CD4-positive, alpha-beta T cell treated with Interleukin-4 for 4 hours (primary cell): Measurements from ENCODE around the gene NUP210L.

ENCODE experiments used
- DNase-seq: peaks from one replicate; pipeline ENCODE4 v3.0.0-alpha.2; 2020

NUP210L gene

DNA sequence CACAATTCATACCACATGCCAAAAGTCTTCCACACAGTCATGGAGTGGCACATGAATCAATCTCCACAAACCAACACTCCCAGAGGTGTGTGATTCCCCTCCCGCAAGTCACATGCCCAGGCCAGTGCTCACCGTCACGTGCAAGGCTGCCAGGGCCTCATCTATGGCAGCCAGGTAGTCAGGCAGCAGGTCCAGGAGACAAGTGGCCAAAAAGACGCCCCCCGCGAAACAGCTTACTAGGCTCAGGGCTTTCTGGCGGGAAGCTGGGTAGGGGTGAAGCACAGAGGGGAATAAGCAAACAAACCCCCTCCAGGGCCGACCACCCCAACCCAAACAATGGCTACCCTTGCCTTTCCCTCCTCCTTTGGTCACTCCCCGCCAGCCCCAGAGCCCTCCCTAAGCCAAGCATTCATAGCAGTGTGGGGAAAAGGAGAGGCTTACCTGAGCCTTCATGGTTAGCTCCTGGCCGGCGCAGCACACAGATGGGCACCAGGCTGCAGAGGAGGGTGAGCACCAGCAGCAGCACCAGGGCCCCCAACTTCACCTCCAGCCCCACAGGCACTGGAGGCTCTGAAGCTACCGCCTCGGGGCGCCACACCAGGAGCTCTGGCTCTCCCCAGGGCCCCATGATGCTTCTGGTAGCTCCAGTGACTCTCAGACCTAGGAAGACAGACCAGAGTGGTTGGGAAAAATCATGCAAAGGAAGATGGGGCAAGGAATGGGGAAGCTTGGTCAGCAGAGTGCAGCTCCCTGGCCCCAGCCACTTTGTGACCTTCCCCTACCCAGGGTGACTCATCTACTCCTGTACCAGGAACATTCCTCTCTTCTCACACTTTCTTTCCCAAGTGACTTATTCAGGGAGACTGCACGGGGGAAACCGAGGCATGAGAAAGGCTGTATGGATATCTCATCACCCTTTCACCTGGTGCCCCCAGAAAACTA, 192.5 kb downstream of the NUP210L start:
- no peak for DNase-seq

DNA sequence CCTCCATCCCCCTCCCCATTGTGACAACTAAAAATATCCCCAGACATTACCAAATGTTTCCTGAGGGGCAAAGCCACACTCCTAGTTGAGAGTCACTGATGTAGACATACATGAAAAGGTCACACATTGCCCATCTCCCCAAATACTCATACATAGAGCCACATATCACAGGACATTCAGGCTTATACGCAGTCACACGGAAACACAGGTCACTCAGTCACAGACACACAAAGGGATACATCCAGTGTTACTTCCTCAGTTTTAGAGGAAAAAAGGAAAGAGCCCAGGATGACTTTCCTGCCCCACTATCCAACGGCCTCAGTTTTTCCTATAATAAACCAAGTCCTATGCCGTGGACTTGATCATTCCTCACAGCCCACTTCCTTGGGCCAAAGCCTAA, 193.5 kb downstream of the NUP210L start:
- DNase-seq = no peak

DNA sequence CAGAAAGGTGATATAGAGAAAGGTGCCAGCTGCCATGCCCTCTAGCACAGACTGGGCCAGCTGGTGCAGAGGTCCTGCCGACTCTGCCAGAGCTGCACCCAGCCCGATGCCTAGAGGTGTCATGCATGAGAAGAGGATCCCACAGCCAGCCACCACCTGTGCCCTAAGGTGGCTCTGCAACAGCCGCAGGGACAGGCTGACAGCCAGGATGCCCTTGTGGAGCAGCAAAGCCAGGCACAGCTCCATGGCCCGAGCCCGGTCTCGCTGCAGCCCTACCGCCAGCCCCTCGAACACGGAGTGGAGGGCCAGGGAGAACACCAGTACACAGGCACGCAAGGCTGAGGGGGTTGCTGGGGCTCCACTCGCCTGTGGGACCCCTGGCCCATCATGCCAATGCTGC, 194.7 kb downstream of the NUP210L start:
- DNase-seq = no peak

DNA sequence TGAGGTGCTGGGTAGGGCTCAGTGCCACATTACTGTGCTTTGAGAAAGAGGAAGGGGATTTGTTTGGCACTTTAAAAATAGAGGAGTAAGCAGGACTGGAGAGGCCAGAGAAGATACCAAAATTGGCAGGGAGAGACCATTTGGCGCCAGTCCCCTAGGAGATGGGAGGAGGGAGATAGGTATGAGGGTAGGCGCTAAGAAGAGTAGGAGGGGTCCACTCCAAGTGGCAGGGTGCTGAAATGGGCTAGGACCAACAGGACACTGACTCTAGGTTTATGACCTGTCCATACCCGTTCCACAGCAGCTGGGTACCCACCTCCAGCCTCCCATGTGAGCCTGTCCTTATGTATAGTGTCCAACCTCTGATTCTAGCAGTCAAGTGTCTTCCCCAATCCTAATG, 195.4 kb downstream of the NUP210L start:
- no peak for DNase-seq

DNA sequence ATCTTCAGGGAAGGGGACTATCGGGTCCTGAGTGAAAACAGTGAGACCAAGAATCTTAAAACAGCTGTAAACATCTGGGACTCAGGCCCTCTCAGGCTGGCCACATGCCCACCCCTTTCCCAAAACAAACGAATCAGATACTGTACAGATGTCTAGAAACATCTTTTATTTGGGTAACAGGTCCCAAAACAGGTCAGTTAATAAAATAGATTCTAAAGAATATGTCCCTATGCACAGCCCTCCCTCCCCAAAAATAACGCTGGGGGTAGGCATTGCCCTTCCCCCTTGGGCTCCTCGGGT, 196.0 kb downstream of the NUP210L start:
- DNase-seq = no peak

DNA sequence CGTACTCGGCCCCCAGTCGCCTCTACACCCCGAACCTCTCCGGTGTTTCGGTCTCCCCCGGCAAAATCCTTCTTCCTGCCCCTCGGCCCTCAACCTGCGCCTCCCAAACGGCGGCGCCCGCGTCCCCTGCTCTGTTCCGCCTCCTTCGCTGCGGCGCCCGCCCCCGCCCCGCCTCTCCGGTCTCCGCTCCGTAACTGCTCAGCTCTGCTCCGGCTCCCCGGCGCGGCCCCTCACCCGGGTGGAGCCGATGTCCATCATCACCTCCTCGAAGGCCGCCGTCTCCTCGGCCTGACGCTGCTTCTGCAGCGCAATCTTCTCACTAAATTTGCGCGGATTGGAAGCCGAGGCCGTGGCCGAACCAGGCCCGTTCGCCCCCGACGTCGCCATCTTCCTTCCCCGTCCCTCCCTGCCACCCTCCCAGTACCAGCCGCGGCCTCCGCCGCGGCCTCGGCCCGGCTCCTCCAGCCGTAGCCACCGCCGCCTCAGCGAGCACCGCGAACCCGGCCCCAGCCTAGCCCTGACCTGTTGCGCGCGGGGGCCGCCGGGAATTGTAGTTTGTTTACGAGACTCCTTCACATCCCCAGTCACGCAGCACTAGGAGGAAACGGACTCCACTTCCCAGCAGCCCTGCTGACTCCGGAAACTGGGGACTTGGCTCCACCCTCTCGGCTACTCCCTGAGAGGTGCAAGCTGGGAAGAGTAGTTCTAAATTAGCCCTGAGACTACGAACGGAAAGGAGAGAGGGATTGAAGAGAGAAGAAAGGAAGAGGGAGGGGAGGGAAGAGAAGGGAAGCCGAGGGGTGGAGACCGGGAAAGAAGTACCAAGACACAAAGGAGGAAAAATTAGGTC, 196.5 kb downstream of the NUP210L start, which contains the start of gene CRTC2:
Gene CRTC2 (minus strand): TSS at position 502 of the 850 bp plus-strand sequence. CDS start 115 bp downstream, at position 387.
- peak; percentile 97 for DNase-seq

DNA sequence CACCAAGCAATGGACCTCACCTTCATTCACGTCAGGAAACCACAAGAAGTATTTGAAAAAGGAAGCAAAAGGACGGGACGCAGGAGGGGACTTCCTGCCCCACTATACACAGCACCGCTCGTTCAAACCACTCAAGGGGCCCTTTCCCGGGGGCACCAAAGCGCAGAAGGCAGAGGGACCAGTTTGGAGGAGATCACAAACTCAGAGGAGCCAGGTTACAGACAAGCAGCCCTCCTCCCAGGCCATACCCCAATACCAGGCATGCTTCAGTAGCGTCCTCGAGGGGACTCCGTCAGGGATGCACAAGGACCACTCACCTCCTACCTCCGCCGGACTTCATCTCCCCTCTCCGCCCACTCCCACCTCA, 197.1 kb downstream of the NUP210L start:
- peak; percentile 42 for DNase-seq

DNA sequence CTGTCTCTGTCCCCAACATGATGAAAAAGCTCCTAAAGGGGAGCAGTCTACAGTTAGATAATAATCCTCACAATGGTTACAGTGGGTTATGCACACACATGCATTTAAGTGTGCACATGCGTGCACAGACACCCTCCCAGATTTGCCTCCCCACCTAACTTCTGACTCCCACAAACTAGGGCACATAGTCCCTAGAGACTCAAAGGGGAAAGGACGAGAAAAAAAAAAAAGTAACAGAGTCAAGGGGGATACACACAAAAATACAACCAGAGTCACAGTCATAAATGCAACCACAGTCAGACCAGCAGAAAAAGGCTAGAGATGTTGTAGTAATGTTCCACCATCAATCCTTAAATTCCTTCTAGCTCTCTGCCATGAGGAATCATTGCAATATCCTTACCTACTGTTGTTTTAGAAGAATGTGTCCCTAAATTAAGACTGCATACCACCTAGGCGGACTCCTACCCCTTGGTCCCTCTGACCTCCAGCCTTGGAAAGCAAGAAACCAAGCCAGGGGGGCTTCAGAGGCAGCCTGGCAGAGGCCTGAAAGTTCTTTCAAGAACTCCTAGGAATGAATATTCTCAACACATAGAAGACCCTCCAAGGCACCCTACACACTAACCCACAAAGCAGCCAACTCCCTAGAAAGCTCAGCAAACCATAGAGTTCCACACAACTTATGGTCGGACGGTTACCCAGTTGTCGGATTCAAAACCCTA, 197.7 kb downstream of the NUP210L start:
- DNase-seq = no peak

DNA sequence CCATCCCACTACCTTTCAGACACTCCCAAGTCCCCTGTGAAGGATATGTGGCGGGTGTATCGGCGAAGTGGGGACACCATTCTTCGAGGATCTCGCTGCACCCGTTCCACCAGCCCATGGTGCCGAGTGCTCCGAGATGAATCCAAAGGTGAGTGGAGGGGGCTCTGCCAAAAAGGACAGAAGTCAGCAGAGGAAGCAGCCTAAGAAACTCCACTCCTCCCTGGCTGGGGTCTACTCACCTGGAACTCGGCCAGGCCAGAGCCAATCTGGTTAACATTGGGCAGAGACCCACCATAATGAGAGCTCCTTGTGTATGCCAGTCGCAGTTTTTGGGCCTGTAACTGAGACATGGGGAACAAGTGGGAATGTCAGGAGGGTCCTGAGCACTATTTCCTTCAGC, 200.0 kb downstream of the NUP210L start:
- DNase-seq = no peak

DNA sequence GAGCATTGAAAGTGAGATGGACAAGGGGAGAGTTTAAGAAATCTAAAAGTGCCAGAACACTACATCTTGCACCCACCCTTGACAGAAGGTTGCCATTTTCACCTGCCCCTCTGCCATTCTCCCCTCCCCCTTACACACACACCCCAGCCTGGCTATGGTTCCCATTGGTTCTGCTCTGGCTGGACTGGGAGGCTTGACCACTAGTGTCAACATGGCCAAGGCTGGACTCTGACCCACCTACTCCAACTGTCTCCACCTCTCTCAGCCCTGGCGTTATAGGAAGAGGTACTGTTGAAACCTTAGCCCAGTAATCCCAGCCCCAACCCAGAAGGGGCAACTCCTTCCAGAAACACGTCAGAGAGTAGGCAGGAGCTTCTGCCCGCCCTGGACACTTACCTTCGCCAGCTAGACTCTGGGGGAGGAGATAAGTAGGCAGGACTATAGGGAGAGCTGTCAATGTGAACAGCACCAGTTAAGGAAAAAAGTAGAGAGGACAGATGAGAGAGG, 201.0 kb downstream of the NUP210L start:
- DNase-seq = no peak

DNA sequence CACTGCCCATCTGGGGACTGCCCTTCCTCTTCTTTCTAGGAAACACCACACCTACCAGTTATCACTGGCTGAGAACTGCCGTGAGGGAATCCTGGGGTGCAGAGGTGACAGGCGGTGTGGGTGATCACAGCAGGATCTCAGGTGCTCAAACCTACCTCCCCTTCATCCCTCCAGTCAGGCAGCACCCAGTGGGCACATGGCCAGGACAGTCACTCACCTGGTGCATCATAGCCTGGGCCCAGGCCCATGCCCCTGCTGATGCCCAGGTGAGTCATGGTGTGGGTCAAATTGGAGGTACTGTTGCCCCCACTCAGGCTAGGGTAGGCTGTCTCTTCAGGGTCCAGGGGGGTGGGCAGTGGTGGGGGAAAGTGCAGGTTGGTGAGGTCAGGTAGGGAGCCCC, 203.1 kb downstream of the NUP210L start:
- no peak for DNase-seq

DNA sequence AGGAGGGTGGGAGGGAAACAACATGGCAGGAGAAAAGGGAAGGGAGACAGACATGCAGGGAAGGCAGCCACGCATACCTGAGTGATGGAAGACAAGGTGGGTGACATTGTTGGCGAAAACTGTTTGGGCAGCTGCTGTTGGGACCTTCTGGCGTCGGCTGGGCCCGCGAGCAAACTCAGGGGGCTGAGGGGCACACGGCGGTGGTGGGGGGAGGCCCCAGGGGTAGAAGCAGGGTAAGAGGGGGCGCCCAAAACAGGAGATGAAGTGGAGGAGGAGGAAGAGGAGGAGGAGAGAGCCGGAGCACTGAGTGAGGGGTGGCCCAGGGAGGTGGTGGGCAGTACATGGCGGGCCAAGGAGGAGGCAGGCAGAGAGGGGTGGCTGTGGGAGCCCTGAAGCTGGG, 203.7 kb downstream of the NUP210L start:
- DNase-seq = no peak

DNA sequence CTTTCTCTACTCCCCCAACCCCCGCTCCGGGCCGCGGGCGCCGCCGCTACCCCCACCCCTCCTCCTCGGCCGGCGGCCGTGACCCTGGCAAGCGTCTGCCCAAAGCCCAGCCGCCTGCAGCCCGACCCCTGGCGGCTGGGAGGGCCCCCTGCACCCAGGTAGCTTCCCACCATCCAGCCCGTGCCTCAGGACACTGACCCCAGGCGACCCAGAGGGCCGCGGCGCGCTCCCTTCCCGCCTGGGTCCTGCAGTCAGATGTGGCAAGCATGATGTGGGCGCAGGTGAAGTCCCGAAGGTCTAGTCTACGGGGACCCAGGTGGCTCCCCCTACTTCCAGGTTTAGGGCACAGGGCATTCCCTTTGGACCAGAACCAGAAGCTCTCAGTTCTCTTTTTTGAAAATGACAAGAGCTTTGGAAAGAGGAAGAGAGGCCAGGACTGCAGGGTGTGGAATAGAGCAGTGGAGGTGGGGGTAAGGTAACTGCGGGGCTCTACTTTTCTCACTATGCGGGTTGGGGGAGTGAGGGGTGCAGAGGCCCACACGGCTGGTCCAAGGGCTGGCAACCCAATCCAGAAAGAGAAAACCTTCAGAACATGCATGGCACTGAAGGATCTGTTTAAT, 208.1 kb downstream of the NUP210L start, which contains the start of gene DENND4B:
Gene DENND4B (minus strand): TSS at position 97 of the 620 bp plus-strand sequence. CDS start 2,344 bp downstream, outside the sequence.
- DNase-seq = peak; percentile 71

DNA sequence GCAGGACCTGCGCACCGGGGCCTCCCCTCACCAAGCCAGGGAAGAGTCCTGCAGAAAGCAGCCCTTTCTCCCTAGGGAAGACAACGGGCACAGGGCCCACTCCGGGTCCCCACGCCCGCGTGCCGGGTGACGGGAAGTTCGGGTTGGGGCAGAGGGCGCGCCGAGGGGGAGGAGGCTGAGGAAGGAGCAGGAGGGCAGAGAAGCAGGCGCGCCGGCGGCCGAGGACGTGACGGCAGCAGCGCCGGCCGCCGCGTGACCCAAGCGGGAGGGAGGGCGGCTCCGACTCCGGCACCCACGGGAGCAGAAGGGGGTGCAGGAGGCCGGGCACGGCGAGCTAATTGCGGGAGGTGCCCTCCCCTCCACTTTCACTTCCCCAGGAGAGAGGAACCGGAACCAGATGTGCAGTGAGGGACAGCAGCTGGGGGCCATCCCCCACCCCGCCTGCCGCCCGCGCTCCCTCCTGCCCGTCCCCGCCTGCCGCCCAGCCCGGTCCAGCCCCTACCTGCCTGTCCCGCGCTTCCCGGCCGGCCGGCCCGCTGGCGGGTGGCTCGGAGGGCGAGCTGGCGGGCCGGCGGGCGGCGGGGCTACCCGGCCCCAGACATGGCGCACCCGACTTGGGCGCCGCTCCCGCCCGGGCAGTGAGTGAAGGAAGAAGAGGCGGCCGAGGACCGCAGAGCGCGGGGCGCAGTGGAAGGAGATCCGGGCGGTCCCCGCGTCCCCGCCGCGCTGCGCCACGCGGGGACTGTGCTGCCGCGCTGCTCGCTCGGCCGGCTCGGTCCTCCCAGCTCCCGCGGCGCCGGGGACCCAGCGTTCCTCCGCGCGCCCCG, 208.9 kb downstream of the NUP210L start:
- peak; percentile 78 for DNase-seq

DNA sequence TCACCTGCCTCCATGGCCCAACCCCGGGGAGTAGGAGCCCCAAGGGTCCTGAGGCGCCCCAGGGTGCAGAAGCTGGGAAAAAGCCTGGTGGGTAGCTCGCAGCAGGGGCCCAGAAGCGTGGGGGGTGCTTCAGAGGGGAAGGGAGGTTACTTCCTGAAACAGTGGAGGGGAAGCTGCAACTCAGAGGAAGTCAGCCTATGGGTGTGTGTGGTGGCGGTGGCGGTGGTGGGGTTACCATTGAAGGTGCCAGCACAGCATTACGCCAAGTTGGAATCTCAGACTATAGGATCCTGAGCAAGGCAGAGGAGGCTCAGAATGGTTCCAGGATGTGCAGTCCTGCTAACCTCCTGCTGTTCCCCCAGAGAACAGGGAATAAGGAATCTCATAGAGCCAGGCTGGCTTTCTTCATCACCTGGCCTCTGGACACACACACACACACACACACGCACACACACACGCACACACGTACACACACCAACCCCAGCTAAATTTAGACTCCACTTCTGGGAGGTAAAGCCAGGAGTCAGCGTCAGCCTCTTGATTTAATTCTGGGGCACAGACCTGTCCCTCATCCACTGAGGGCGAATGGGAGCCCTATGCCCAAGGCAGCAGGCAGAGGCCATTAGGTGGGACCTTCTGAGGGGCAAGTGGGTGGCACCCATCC, 209.6 kb downstream of the NUP210L start:
- peak; percentile 85 for DNase-seq

DNA sequence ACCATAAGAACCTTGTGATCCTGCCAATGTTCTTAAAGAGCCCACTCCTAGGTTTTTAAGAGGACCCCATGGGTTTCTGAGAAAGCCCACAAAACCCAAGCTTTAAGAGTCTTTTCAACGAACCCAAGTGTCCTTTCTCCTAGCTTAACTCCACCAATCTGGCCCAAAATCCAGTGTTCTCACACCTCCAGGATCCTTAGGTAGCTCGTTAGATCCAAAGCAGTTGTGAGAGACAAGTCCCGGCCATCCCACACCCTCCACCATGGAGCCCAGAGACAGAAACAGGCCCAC, 210.1 kb downstream of the NUP210L start:
- no peak for DNase-seq

DNA sequence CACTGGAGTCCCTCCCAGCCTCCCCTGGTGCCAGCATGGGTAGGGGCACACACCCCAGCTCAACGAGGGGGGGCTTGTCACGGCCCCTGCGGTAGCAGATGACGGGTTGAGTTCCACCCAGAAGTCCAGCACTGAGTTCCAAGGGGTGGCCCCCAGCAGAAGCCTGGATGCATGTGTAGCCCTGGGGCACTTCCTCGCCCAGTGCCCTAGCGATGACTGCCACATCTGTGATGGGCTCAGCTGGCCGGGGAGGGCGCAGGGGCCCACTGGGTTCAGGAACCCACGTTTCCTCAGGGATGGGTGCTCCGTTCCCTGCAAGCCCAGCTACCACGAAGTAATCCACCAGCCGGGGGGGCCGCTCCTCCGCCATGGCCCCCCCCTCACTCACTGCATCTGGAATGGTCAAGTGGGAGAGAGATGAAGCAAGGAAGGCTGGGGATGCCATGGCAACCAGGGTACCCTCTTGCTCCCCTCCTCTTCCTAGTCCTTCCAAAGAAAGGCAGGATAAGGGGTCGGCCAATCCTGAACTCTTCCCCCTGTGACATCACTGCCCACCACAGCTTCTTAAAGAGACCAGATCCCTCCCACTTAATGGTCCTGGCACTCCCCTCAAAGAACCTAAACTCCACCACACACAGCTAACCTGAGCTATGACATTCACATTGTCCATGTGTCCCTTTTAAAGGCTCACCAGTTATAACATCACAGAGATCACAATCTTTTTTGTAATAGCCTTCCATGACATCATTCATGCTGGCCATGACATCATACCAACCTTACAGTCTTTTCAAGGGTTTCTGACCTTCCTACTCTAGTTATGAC, 210.7 kb downstream of the NUP210L start:
- peak; percentile 27 for DNase-seq

DNA sequence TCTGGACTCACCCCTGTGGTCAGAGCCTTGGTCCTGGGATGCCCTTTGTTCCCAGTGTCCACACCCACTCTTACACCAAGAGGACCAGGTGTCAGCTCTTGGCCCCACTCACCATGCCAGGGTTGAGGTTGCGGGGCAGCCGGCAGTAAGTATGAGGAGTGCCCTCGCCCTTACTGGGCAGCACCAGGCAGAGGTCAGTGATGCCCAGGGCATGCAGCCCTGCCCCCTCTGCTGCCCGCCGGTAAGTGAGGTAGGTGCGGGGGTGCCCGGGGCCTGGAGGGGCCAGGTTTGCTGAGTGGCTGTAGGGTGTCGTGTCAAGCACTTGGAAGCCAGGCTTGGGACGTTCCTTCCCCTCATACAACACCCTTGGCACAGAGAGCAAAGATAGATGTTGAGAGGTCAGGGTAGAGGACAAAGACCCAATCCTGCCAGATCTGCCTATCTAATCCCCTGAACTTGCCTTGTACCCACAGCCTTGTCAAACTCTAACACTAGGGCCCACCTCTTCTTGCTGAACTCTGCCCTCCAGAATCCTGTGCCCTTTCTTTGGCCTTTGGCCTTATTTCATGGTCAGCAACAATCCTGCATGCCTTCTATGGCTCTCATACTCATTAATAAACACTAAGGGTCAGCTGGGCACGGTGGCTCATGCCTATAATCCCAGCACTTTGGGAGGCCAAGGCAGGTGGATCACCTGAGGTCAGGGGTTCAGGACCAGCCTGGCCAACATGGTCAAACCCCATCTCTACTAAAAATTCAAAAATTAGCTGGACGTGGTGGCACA, 211.9 kb downstream of the NUP210L start:
- no peak for DNase-seq
